ENCODE results near the gene SYT1. TPM values are rescaled to one million over a fixed set of nuclear protein-coding genes. Genes with fewer than 3 reads are reported as not detected.

Gene SYT1
- total RNA-seq, 1 donor from 2014 or later = 13.0 TPM

DNA sequence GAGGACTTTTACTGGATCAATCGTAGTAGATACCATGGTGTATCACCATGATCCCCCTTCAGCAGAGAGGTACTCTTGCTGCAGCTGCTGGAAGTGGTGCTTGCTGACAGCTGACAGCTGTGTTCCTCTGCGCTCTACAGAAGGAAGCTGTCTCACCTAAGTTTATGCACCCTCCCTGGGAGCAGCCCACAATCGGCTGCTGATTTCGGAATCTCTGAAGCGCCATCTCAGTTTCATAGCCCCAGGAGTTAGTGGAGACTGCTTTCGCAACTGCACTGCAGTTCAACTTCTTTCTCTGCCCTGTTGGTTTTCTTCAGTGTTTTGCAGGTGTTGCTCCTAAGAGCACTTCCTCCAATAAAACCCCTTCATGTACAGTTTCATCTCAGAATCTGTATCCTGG lies 588.3 kb downstream of the SYT1 start:
- TF ChIP-seq, protein P1, sequence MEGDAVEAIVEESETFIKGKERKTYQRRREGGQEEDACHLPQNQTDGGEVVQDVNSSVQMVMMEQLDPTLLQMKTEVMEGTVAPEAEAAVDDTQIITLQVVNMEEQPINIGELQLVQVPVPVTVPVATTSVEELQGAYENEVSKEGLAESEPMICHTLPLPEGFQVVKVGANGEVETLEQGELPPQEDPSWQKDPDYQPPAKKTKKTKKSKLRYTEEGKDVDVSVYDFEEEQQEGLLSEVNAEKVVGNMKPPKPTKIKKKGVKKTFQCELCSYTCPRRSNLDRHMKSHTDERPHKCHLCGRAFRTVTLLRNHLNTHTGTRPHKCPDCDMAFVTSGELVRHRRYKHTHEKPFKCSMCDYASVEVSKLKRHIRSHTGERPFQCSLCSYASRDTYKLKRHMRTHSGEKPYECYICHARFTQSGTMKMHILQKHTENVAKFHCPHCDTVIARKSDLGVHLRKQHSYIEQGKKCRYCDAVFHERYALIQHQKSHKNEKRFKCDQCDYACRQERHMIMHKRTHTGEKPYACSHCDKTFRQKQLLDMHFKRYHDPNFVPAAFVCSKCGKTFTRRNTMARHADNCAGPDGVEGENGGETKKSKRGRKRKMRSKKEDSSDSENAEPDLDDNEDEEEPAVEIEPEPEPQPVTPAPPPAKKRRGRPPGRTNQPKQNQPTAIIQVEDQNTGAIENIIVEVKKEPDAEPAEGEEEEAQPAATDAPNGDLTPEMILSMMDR (IDR thresholded peaks at IDR 0.05; ENCODE audit: unreplicated experiment) = no peak
- Mint-ChIP-seq H3K4me3 (ENCODE audit: unreplicated experiment) (no peak overlapping the region), H3K4me1 (ENCODE audit: unreplicated experiment) (peaks cover 11% of the 10 kb centered on the region), H3K9me3 (ENCODE audit: unreplicated experiment) (no peaks in the 10 kb centered on the region), H3K27ac (ENCODE audit: unreplicated experiment) (no peak overlapping the region), H3K36me3 (ENCODE audit: low read depth, unreplicated experiment) (no peaks in the 10 kb centered on the region), H3K27me3 (ENCODE audit: unreplicated experiment) (peaks cover 2% of the 10 kb centered on the region)
- DNase-seq (ENCODE audit: low spot score) = no peak

DNA sequence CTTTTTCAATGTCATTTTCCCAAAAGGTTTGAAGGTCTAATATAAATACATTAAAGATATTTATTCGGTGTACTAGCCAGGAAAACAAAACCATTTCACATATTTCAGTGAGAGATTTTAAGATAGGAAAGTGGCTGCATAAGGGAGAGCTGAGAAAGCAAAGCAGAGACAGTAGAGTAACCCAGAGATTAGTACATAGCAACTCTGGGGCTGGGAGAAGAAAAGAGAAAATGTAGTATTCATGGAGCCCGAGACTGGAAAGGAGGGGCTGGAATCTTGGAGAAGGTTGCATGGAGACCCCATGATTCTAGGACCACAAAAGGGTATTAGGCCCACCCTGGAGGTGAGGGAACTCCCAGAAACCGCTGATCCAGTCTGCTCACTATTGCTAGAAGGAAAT lies 589.2 kb downstream of the SYT1 start:
- H3K27ac Mint-ChIP-seq (ENCODE audit: unreplicated experiment) = no peak overlapping the region

DNA sequence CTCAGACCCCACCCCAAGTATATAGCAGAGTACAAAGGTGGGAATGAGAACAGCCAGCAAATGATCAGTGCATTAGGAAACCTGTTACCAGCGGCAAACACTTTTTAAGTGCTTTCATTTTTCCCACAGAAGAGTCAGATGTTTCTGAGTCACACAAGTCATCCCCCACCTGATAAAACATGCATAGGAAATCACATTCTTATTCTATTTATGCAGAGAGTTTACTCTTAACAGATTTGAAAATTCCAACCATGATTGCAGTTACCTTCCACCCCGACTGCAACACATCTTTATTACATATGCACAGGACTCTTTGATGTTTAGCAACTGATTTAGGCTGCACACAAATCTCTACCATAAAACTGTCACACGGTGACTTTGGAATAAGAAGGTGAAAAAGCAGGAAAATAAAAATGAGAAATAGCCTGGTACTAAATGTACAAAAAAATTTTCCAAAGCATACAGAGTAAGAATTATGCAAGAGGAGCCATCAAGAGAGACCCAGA lies 589.8 kb downstream of the SYT1 start:
- TF ChIP-seq, protein P1 (IDR thresholded peaks at IDR 0.05; ENCODE audit: unreplicated experiment) = no peak
- H3K27ac Mint-ChIP-seq (ENCODE audit: unreplicated experiment) = no peak overlapping the region
- no peak for DNase-seq (ENCODE audit: low spot score)
- no peaks in the 10 kb centered on the region for H3K9me3 Mint-ChIP-seq (ENCODE audit: unreplicated experiment)
- H3K27me3 Mint-ChIP-seq (ENCODE audit: unreplicated experiment) = peaks cover 2% of the 10 kb centered on the region
- peaks cover 11% of the 10 kb centered on the region for H3K4me1 Mint-ChIP-seq (ENCODE audit: unreplicated experiment)
- no peak overlapping the region for H3K4me3 Mint-ChIP-seq (ENCODE audit: unreplicated experiment)
- no peaks in the 10 kb centered on the region for H3K36me3 Mint-ChIP-seq (ENCODE audit: low read depth, unreplicated experiment)

More for the DNA sequence above, 589.2 kb downstream of the SYT1 start:
- no peak for DNase-seq (ENCODE audit: low spot score)
- Mint-ChIP-seq H3K9me3 (ENCODE audit: unreplicated experiment) (no peaks in the 10 kb centered on the region), H3K4me3 (ENCODE audit: unreplicated experiment) (no peak overlapping the region), H3K4me1 (ENCODE audit: unreplicated experiment) (peaks cover 11% of the 10 kb centered on the region), H3K27me3 (ENCODE audit: unreplicated experiment) (peaks cover 2% of the 10 kb centered on the region), H3K36me3 (ENCODE audit: low read depth, unreplicated experiment) (no peaks in the 10 kb centered on the region)
- TF ChIP-seq, protein P1 (IDR thresholded peaks at IDR 0.05; ENCODE audit: unreplicated experiment) = no peak

DNA sequence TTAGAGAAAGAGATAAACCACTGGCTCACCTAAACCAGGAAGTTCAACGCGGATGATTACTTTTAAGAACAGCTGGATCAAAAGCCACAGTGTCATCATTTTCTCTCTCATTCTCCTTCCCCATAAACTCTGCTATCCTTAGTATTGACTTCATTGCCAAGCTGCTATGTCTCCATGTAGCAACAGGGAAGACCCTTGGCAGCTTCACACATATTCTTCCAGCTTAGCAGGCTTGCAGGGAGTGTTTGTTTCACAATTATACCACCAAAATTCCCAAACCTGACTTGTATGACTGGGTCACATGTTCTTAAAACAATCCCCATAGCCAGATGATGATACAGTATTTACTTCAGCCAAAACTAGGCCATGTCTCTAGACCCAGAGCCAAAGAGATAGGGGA lies 590.7 kb downstream of the SYT1 start:
- H3K36me3 Mint-ChIP-seq (ENCODE audit: low read depth, unreplicated experiment) = no peaks in the 10 kb centered on the region
- H3K27me3 Mint-ChIP-seq (ENCODE audit: unreplicated experiment) = peaks cover 2% of the 10 kb centered on the region
- H3K4me3 Mint-ChIP-seq (ENCODE audit: unreplicated experiment) = no peak overlapping the region
- H3K9me3 Mint-ChIP-seq (ENCODE audit: unreplicated experiment) = no peaks in the 10 kb centered on the region
- no peak for DNase-seq (ENCODE audit: low spot score)
- no peak overlapping the region for H3K27ac Mint-ChIP-seq (ENCODE audit: unreplicated experiment)
- H3K4me1 Mint-ChIP-seq (ENCODE audit: unreplicated experiment) = peaks cover 11% of the 10 kb centered on the region
- TF ChIP-seq, protein P1 (IDR thresholded peaks at IDR 0.05; ENCODE audit: unreplicated experiment) = no peak

DNA sequence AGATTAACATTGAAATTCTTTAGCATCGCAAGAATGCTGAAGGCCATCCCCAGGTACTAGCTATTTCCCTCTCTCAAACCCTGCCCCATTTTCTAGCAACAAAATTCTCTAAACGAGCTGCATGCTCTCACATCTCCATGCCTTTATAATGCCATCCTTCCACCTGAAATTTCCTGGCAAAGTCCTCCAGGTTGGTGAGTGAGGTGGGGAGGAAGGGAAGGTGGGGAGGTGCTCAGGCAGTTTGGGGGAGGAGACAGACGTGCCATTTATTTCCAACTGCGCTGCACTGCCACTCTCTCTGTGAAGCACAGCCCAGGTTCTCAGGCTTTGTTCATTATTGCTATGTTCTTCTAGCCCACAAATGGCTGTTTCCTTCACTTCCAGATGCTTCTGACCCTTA lies 617.7 kb downstream of the SYT1 start:
- no peak for DNase-seq (ENCODE audit: low spot score)
- no peaks in the 10 kb centered on the region for H3K27me3 Mint-ChIP-seq (ENCODE audit: unreplicated experiment)
- no peaks in the 10 kb centered on the region for H3K4me1 Mint-ChIP-seq (ENCODE audit: unreplicated experiment)
- H3K9me3 Mint-ChIP-seq (ENCODE audit: unreplicated experiment) = no peaks in the 10 kb centered on the region
- H3K36me3 Mint-ChIP-seq (ENCODE audit: low read depth, unreplicated experiment) = no peaks in the 10 kb centered on the region
- no peak overlapping the region for H3K4me3 Mint-ChIP-seq (ENCODE audit: unreplicated experiment)
- TF ChIP-seq, protein P1 (IDR thresholded peaks at IDR 0.05; ENCODE audit: unreplicated experiment) = no peak
- no peak overlapping the region for H3K27ac Mint-ChIP-seq (ENCODE audit: unreplicated experiment)
